Right cardiac atrium (tissue), 5 donors: ENCODE data around the gene ASB16. TPM values are rescaled to one million over a fixed set of nuclear protein-coding genes. Genes with fewer than 3 reads are reported as not detected.
A peak's percentile ranks its signal among the peaks of the same experiment; 100 is the strongest.

Source experiments
- ATAC-seq, 2 donors: fragments of 200-7000 bp; cut with Tn5 transposase; one replicate each; pipeline versions ENCODE4 v1.8.0 to v1.9.1; 2020; ENCODE audit warnings: moderate library complexity in 2 of 2, mild to moderate bottlenecking in 1 of 2
- DNase-seq, 3 donors: peaks; one replicate each; pipeline ENCODE4 v3.0.0-alpha.2; 2020
- H3K27ac ChIP-seq: one replicate; pipeline ENCODE4 v1.5.1; 2013; ENCODE audit warnings: mild to moderate bottlenecking, low read length, control low read depth, moderate library complexity
- H3K27me3 ChIP-seq: one replicate; pipeline ENCODE4 v1.6.1; 2013; ENCODE audit not compliant: control insufficient read depth, insufficient read depth
- H3K4me1 ChIP-seq: one replicate; pipeline ENCODE4 v1.6.1; 2013; ENCODE audit warnings: low read length; ENCODE audit not compliant: control insufficient read depth, insufficient read depth
- H3K4me3 ChIP-seq: one replicate; pipeline ENCODE4 v1.5.1; 2013; ENCODE audit warnings: low read length, control low read depth
- H3K9me3 ChIP-seq: one replicate; pipeline ENCODE4 v1.6.1; 2013; ENCODE audit warnings: low read length; ENCODE audit not compliant: control insufficient read depth
- WGBS: extraction: QIAGEN DNeasy Blood & Tissue Kit; methylation state at CpG from one replicate; pipeline ENCODE4 v1.1.7; 2013; 5-methylcytosine and 5-hydroxymethylcytosine counted together
- intact Hi-C, 4 donors: fragments of 100-400 bp; cut with DNase I; formaldehyde crosslinking; loops; one replicate each; pipeline versions ENCODE4 v1.11.0 to v1.14.0; 2022 to 2023
- polyA plus RNA-seq: library from polyadenylated mRNA; stranded (reverse); fragments of 200-250 nt; gene quantifications from one replicate; pipeline ENCODE4 v1.2.3, GENCODE V29; 2013
- total RNA-seq, 4 donors: library from RNA; stranded (reverse); fragmentation: NEBNext Ultra II Directional; extraction: Animal tissue kit (Norgen Biotek cat#: 25700); gene quantifications; one replicate each; pipeline ENCODE4 v1.2.1, GENCODE V29; 2021
- donor health status: healthy with polysubstance abuse.
- donor health status: DM: no; HTN: yes; CAD: no.
- donor health status: DM: no; HTN: no; CAD: no.
- donor health status: DM: no; HTN: yes; CAD: no; lungs with severe emphysema.
- donor health status: DM: yes; HTN: yes; CAD: no.

ASB16 gene
- total and polyA plus RNA-seq, 5 donors, result 5.3 to 11.3 (median 9.0) TPM

DNA sequence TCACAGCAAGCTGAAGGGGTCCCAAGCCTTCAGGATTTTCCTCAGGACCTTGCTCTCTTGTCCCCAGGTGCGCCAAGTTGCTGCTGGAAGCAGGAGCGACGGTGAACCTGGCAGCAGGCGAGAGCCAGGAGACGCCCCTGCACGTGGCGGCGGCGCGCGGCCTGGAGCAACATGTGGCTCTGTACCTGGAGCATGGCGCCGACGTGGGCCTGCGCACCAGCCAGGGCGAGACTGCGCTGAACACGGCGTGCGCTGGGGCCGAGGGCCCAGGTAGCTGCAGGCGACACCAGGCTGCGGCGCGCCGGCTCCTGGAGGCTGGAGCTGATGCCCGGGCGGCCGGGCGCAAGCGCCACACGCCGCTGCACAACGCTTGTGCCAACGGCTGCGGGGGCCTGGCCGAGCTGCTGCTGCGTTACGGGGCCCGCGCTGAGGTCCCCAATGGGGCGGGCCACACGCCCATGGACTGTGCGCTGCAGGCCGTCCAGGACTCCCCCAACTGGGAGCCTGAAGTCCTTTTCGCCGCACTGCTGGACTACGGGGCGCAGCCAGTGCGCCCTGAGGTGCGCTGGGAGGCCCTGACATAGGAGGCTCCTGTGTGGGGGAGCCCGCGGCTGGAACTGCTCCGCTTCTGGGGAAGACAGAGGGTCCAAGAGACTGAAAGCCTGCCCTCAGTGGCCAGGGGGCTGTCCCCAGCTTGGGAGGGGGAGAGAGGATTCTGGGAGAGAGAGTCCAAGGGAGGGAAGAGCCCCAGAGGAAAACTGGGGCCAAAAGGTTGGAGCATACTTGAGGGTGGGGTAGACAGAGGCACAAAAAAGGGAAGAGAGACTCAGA lies 6.4 kb downstream of the ASB16 start:
- no peak overlapping the region for H3K27ac ChIP-seq
- WGBS, result 94% methylated on average over 54 of the region's 54 CpGs
- intact Hi-C loops, result no loop called here
- peak; percentile 25 to 39 for ATAC-seq
- H3K27me3 ChIP-seq, result no peaks in the 10 kb centered on the region
- no peak for DNase-seq
- no peak overlapping the region for H3K4me3 ChIP-seq
- H3K9me3 ChIP-seq, result no peaks in the 10 kb centered on the region
- H3K4me1 ChIP-seq, result no peaks in the 10 kb centered on the region

DNA sequence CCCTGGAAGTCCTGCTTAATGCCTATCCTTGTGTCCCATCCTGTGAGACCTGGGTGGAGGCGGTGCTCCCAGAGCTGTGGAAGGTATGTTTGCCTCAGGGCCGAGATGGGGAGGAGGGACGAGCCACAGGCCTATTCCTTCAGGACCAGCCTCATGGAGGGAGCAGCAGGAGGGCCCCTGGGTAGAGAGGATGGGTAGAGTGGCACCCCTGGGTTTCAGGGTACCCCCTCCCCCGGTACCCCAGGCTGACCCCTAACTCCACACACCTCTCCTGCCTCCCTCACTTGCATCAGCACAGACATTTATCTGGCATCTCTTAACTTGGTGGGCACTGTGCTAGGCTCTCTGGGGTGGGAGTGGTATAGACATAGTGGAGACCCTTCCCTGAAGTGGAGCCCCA lies 7.1 kb downstream of the ASB16 start:
- DNase-seq, result no peak
- no peak overlapping the region for H3K4me3 ChIP-seq
- H3K27me3 ChIP-seq, result no peaks in the 10 kb centered on the region
- no peaks in the 10 kb centered on the region for H3K9me3 ChIP-seq
- 90% methylated on average over 4 of the region's 4 CpGs for WGBS
- no peak overlapping the region for H3K27ac ChIP-seq
- ATAC-seq, result peak in 1 of 2 donors; percentile 38
- no peaks in the 10 kb centered on the region for H3K4me1 ChIP-seq
- intact Hi-C loops, result no loop called here

DNA sequence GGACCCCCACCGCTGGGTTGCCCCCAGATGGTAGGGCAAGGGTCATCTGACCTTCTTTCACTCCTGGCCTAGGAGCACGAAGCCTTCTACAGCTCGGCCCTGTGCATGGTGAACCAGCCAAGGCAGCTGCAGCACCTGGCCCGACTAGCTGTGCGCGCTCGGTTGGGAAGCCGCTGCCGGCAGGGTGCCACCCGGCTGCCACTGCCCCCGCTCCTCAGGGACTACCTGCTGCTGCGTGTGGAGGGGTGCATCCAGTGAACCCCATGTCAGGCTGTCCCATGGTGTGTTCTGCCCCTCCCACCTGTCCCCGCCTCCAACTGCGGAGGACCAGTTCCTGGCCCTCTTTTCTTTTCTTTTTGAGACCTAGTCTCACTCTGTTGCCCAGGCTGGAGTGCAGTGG lies 7.6 kb downstream of the ASB16 start:
- intact Hi-C loops, result no loop called here

DNA sequence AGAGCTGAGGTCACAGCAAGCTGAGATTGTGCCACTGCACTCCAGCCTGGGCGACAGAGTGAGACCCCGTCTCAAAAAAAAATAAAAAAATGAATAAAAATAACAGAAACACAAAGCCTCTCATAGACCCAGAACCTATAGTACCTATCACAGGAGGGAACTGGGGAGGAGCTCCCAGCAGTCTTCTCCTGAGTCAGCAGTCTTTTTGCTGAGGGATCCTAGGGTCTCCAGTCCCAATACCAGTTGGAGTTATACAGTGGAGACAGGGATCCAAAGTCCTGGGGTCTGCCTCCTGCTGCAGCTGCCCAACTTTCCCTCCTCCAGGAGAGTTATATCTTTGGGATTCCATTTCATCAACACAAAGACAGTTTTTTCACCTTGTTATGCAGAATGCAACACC lies 12.5 kb downstream of the ASB16 start:
- intact Hi-C loops, result no loop called here
- H3K27me3 ChIP-seq, result no peaks in the 10 kb centered on the region
- DNase-seq (no peak), ATAC-seq (no peak)
- H3K4me3 ChIP-seq, result no peak overlapping the region
- no peaks in the 10 kb centered on the region for H3K9me3 ChIP-seq
- H3K4me1 ChIP-seq, result no peaks in the 10 kb centered on the region
- 88% methylated on average over 2 of the region's 2 CpGs for WGBS
- no peak overlapping the region for H3K27ac ChIP-seq

More for the DNA sequence above, 7.6 kb downstream of the ASB16 start:
- H3K27ac ChIP-seq, result no peak overlapping the region
- WGBS, result 90% methylated on average over 14 of the region's 14 CpGs
- no peaks in the 10 kb centered on the region for H3K4me1 ChIP-seq
- H3K9me3 ChIP-seq, result no peaks in the 10 kb centered on the region
- H3K4me3 ChIP-seq, result no peak overlapping the region
- DNase-seq (no peak), ATAC-seq (no peak)
- no peaks in the 10 kb centered on the region for H3K27me3 ChIP-seq

DNA sequence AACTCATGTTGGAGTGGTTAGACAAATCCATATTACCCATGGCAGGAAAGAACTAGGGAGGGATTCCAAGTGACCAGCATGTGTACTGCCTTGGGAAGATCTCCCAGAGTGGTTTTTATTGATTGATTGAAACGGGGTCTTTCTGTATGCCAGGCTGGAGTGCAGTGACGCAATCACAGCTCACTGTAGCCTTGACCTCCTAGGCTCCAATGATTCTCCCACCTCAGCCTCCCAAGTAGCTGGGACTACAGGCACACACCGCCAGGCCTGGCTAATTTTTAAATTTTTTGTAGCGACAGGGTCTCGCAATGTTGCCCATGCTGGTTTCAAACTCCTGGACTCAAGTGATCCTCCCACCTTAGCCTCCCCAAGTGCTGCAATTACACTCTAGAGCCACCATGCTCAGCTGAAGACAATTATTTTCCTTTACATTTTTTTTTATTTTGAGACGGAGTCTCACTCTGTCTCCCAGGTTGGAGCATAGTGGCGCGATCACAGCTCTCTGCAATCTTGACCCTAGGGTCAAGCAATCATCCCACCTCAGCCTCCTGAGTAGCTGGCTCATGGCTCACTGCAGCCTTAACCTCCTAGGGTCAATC lies 13.8 kb downstream of the ASB16 start:
- Histone ChIP-seq H3K9me3 (no peaks in the 10 kb centered on the region), H3K4me1 (no peaks in the 10 kb centered on the region), H3K27me3 (no peaks in the 10 kb centered on the region), H3K27ac (peak overlapping the region; percentile 4), H3K4me3 (no peak overlapping the region)
- WGBS, result 86% methylated on average over 8 of the region's 8 CpGs
- intact Hi-C loops, result no loop called here
- no peak for DNase-seq
- no peak for ATAC-seq

DNA sequence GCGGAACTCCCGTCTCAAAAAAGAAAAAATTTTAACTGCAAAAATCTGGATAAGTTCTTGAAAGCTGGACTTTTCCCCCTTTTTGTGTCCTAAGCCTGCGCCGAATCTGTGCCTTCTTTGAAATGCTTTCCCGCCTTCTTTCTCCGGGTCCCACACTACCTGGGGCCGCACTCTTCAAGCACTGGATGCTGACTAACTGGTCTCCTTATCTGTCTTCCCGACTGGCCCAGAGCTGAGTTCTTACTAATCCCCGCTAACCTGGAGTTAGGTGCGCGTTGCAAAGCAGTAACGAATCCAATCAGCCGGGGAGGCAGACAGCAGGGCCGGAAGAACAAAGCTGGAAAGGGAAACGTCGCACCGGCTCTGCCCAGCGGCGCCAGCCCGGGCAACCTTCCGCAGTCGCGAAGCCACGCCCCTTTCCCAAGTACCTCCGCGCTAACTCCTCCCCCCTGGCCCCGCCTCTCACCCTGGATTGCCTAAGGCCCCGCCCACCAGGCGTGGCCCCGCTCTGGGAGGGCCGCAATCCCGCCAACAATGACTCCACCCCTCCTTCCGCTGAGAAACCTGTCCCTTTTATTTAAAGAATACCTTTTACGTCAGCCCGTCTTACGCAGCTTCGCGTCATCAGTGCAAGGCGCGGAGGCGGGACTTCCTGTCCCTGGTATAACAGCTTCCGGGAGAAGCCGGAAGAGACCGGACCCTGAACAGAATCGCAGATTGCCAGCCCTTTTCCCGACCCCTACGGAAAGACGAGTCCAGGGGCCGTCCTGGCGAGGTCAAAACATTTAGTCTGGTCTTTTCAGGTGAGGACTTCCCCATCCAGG lies 16.0 kb downstream of the ASB16 start, which contains the start of gene TMUB2:
TMUB2 (plus strand) TSS at position 666 of the 824 bp plus-strand sequence. CDS start 737 bp downstream, outside the sequence.
- WGBS, result under 1% methylated on average over 50 of the region's 50 CpGs
- Histone ChIP-seq H3K27ac (peak within 1 kb of the TSS; percentile 96), H3K27me3 (no peaks in the 10 kb centered on the region), H3K4me1 (no peaks in the 10 kb centered on the region), H3K4me3 (peak within 1 kb of the TSS; percentile 94), H3K9me3 (no peaks in the 10 kb centered on the region)
- peak; percentile 96 to 97 for ATAC-seq
- DNase-seq, result peak; percentile 99
- intact Hi-C loops, result no loop called here

DNA sequence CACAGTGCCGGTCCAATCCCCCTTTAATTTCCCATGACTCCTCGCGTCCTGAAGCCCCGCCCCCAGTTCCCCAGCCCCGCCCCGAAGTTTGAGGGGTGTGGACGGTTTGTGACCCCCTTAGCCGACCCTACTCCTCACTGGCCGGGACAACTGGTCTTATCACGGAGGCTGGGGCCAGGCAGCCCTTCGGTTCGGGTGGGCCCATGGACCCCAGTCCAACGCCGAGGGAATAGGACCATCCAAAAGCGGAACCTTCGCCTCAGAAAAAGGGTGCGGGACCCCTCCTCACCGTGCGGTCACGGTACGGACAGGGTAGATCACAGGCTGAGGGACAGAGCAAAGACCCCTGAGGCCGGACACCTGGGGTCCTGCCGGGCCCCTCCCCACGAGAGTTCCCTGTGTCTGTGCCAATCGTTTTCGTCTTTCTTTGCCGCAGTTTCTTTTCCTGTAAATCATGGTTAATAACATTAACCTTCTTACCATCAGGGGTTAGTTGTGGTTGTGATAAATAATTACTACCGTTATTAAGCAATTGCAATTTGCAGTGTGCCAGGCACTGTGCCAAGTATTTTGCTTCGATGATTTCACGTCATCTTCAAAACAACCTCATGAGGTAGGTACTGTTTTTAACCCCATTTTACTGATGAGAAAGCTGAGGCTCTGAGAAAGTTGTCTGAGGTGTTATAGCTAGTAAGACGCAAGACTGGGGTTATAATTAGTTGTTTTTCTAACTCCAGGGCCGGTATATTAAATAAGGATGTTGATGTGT lies 16.8 kb downstream of the ASB16 start:
- H3K27ac ChIP-seq, result peak overlapping the region; percentile 96
- intact Hi-C loops, result no loop called here
- DNase-seq (peak in 1 of 3 donors; percentile 91), ATAC-seq (peak; percentile 79)
- no peaks in the 10 kb centered on the region for H3K4me1 ChIP-seq
- WGBS, result 2% methylated on average over 32 of the region's 32 CpGs
- H3K27me3 ChIP-seq, result no peaks in the 10 kb centered on the region
- H3K9me3 ChIP-seq, result no peaks in the 10 kb centered on the region
- H3K4me3 ChIP-seq, result peak overlapping the region; percentile 62

DNA sequence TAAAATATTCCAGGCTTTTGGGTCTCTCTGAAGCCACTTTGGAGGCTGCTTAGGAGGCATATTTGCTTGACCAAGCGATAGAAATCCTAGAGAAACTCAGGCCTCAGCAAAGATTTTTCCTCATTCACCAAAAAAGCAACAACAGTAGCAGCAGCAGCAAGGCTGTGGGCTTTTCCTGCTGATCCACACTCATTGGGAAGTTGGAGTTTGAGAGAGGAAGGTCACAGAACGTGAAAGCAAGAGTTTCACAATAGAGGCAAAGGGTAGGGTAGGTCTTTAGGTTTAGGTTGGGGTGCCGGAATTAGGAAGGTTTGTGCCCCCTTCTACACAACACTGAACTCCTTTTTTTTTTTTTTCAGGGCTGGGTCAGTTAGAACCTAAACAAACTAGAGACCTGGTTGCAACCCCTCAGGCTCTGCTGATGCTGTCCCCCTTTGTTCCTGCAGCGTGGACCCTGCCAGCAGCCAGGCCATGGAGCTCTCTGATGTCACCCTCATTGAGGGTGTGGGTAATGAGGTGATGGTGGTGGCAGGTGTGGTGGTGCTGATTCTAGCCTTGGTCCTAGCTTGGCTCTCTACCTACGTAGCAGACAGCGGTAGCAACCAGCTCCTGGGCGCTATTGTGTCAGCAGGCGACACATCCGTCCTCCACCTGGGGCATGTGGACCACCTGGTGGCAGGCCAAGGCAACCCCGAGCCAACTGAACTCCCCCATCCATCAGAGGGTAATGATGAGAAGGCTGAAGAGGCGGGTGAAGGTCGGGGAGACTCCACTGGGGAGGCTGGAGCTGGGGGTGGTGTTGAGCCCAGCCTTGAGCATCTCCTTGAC lies 18.3 kb downstream of the ASB16 start:
- intact Hi-C loops, result no loop called here
- ATAC-seq (no peak), DNase-seq (peak in 2 of 3 donors; percentile 38 to 52)
- H3K4me3 ChIP-seq, result no peak overlapping the region
- no peaks in the 10 kb centered on the region for H3K4me1 ChIP-seq
- WGBS, result 89% methylated on average over 12 of the region's 12 CpGs
- H3K9me3 ChIP-seq, result no peaks in the 10 kb centered on the region
- no peak overlapping the region for H3K27ac ChIP-seq
- no peaks in the 10 kb centered on the region for H3K27me3 ChIP-seq

DNA sequence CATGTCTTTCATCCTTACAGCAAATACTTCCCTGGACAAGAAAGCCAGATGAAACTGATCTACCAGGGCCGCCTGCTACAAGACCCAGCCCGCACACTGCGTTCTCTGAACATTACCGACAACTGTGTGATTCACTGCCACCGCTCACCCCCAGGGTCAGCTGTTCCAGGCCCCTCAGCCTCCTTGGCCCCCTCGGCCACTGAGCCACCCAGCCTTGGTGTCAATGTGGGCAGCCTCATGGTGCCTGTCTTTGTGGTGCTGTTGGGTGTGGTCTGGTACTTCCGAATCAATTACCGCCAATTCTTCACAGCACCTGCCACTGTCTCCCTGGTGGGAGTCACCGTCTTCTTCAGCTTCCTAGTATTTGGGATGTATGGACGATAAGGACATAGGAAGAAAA lies 20.0 kb downstream of the ASB16 start:
- H3K4me1 ChIP-seq, result no peaks in the 10 kb centered on the region
- no peaks in the 10 kb centered on the region for H3K9me3 ChIP-seq
- no peak overlapping the region for H3K27ac ChIP-seq
- WGBS, result 91% methylated on average over 10 of the region's 10 CpGs
- intact Hi-C loops, result no loop called here
- no peak overlapping the region for H3K4me3 ChIP-seq
- no peaks in the 10 kb centered on the region for H3K27me3 ChIP-seq
- ATAC-seq (no peak), DNase-seq (peak in 1 of 3 donors; percentile 49)

DNA sequence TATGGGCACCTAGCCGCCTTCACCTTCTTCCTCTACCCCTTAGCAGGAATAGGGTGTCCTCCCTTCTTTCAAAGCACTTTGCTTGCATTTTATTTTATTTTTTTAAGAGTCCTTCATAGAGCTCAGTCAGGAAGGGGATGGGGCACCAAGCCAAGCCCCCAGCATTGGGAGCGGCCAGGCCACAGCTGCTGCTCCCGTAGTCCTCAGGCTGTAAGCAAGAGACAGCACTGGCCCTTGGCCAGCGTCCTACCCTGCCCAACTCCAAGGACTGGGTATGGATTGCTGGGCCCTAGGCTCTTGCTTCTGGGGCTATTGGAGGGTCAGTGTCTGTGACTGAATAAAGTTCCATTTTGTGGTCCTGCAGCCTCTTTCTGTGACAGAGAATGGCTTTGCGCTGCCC lies 20.9 kb downstream of the ASB16 start:
- 62% methylated on average over 5 of the region's 5 CpGs for WGBS
- no peaks in the 10 kb centered on the region for H3K27me3 ChIP-seq
- no peaks in the 10 kb centered on the region for H3K9me3 ChIP-seq
- ATAC-seq (no peak), DNase-seq (peak in 1 of 3 donors; percentile 72)
- no peak overlapping the region for H3K4me3 ChIP-seq
- H3K4me1 ChIP-seq, result no peaks in the 10 kb centered on the region
- H3K27ac ChIP-seq, result no peak overlapping the region
- intact Hi-C loops, result no loop called here
